HG03095 (cell line): ENCODE measurements around the gene ECE2.

ENCODE experiments used
- ATAC-seq: cut with Tn5 transposase; IDR thresholded peaks from one replicate; pipeline ENCODE4 v1.9.1; 2021; ENCODE audit warnings: moderate library complexity; ENCODE audit not compliant: unreplicated experiment

ECE2 gene

GRCh38 chr3:184308744-184309143 is 32.9 kb downstream of the ECE2 start:
- no peak for ATAC-seq

GRCh38 chr3:184311633-184312032 is 35.8 kb downstream of the ECE2 start:
- ATAC-seq = no peak

- ATAC-seq = peak; percentile 83
These were observed 38.5 kb downstream of the ECE2 start, which contains the start of gene EIF4G1 for GRCh38 chr3:184314363-184314699. Gene EIF4G1, plus strand, starts transcription at chr3:184314606. Its CDS starts 1,191 bp downstream, at chr3:184315797.

GRCh38 chr3:184314700-184315542 is 39.1 kb downstream of the ECE2 start:
- peak; percentile 38 for ATAC-seq

- peak; percentile 11 for ATAC-seq
These were observed 39.7 kb downstream of the ECE2 start for GRCh38 chr3:184315543-184315867.

- no peak for ATAC-seq
These were observed 40.2 kb downstream of the ECE2 start for GRCh38 chr3:184315871-184316661.

- no peak for ATAC-seq
These were observed 41.0 kb downstream of the ECE2 start for GRCh38 chr3:184316792-184317191.

GRCh38 chr3:184317201-184317600 is 41.4 kb downstream of the ECE2 start:
- ATAC-seq = no peak

GRCh38 chr3:184320104-184320445 is 44.3 kb downstream of the ECE2 start:
- no peak for ATAC-seq

- ATAC-seq = no peak
These were observed 45.8 kb downstream of the ECE2 start for GRCh38 chr3:184321666-184322065.

GRCh38 chr3:184322731-184323487 is 47.1 kb downstream of the ECE2 start:
- ATAC-seq = no peak

GRCh38 chr3:184323696-184324095 is 47.9 kb downstream of the ECE2 start:
- ATAC-seq = no peak

GRCh38 chr3:184325269-184325668 is 49.4 kb downstream of the ECE2 start:
- no peak for ATAC-seq

- no peak for ATAC-seq
These were observed 50.0 kb downstream of the ECE2 start for GRCh38 chr3:184325715-184326369.

GRCh38 chr3:184327171-184327570 is 51.3 kb downstream of the ECE2 start:
- no peak for ATAC-seq

GRCh38 chr3:184328516-184328915 is 52.7 kb downstream of the ECE2 start:
- no peak for ATAC-seq

- no peak for ATAC-seq
These were observed 56.7 kb downstream of the ECE2 start for GRCh38 chr3:184332370-184333090.

- ATAC-seq = no peak
These were observed 57.4 kb downstream of the ECE2 start for GRCh38 chr3:184333190-184333589.

- no peak for ATAC-seq
These were observed 57.9 kb downstream of the ECE2 start for GRCh38 chr3:184333700-184334099.

- ATAC-seq = no peak
These were observed 58.8 kb downstream of the ECE2 start for GRCh38 chr3:184334470-184335158.
